ENCODE results near the gene NFATC4.

Gene NFATC4

DNA sequence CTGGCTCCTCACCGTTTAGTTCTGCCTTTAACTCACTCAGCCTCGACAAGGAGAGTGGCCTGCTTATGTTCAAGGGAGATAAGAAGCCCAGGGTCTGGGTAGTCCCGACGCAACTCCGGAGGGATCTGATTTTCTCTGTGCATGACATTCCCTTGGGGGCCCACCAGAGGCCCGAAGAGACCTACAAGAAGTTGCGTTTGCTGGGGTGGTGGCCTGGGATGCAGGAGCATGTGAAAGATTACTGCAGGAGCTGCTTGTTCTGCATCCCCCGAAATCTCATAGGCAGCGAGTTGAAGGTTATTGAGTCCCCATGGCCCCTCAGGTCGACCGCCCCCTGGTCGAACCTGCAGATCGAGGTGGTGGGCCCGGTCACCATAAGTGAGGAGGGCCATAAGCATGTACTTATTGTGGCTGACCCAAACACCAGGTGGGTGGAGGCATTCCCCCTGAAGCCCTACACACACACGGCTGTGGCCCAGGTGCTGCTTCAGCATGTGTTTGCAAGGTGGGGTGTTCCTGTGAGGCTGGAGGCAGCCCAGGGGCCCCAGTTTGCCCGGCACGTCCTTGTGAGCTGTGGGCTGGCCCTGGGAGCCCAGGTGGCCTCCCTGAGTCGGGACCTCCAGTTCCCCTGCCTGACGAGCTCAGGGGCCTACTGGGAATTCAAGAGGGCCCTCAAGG lies 48.4 kb downstream of the NFATC4 start:
- TF ChIP-seq, protein P1, sequence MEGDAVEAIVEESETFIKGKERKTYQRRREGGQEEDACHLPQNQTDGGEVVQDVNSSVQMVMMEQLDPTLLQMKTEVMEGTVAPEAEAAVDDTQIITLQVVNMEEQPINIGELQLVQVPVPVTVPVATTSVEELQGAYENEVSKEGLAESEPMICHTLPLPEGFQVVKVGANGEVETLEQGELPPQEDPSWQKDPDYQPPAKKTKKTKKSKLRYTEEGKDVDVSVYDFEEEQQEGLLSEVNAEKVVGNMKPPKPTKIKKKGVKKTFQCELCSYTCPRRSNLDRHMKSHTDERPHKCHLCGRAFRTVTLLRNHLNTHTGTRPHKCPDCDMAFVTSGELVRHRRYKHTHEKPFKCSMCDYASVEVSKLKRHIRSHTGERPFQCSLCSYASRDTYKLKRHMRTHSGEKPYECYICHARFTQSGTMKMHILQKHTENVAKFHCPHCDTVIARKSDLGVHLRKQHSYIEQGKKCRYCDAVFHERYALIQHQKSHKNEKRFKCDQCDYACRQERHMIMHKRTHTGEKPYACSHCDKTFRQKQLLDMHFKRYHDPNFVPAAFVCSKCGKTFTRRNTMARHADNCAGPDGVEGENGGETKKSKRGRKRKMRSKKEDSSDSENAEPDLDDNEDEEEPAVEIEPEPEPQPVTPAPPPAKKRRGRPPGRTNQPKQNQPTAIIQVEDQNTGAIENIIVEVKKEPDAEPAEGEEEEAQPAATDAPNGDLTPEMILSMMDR (IDR thresholded peaks at IDR 0.05; ENCODE audit: low read length, missing control alignments), result no peak
- H3K4me3 ChIP-seq (replicated peaks; ENCODE audit: low read depth, low read length), result no peak overlapping the region
- no peak for DNase-seq (ENCODE audit: low read depth)

DNA sequence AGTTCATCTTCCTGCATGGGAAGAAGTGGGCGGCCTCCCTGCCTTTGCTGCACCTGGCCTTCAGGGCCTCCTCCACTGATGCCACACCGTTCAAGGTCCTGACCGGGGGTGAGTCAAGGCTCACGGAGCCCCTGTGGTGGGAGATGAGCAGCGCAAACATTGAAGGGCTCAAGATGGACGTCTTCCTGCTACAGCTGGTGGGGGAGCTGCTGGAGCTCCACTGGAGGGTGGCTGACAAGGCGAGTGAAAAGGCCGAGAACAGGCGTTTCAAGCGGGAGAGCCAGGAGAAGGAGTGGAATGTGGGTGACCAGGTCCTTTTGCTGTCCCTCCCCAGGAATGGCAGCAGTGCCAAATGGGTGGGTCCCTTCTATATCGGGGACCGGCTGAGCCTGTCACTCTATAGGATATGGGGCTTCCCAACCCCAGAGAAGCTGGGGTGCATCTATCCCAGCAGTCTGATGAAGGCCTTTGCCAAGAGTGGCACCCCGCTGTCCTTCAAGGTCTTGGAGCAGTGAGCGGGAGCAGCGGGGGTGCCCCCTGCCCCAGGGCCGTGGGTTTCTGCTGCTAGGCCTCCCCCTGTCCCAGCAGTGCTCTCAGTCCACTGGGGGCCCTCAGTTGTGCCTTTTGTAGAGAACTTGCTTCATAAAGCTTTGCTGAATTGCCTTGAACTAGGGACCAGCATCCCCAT lies 49.1 kb downstream of the NFATC4 start:
- no peak for DNase-seq (ENCODE audit: low read depth)
- TF ChIP-seq, protein P1 (IDR thresholded peaks at IDR 0.05; ENCODE audit: low read length, missing control alignments), result no peak
- H3K4me3 ChIP-seq (replicated peaks; ENCODE audit: low read depth, low read length), result no peak overlapping the region

DNA sequence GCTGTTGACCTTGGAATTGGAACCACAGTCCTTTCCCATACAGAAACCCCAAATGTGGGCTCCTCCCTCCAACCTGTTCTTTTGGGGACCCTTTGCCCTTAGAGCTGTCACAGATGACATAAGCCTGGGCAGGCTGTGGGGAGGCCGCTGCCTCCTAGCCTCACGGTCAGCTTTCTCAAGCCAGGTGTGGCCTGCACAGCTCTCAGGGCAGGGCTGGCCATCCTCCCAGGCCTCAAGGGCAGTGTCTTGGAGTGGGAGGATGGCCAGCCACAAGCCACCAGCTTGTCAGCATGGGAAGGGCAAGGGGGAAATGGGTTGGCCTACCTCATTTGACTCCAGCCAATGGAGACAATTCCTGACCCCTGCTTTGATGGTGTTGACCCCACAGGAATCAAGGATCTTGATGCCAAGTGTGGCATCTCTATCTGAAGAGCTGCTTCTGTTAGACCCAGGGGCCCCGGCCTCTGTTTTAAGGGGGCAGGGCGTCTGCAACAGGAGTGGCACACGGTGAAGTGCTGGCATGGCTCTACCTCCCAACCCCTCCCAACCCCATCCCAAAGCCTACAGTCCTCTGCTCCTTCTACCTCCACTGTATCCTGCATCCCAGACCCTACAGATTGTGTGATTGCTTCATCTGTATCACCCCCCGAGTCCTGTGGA lies 50.0 kb downstream of the NFATC4 start:
- no peak for DNase-seq (ENCODE audit: low read depth)
- TF ChIP-seq, protein P1 (IDR thresholded peaks at IDR 0.05; ENCODE audit: low read length, missing control alignments), result no peak
- no peak overlapping the region for H3K4me3 ChIP-seq (replicated peaks; ENCODE audit: low read depth, low read length)

DNA sequence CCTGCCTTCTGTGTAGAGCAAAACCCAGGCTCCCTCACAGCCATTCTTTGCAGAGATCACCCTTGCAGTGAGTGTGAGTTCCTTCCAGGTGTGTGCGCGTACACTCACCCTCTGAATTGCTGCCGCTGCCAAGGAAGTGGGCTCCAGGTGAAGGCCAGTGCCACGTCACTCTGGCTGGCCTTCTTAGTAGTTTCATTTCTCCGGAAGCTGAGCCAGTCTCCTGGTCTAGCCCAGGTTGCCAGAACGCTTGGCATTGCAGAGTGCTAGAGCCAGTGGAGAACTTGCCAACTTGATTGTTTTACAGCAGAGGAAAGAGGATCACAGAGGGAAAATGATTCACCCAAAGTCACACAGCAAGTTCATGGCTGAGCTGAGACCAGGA lies 50.5 kb downstream of the NFATC4 start:
- no peak overlapping the region for H3K4me3 ChIP-seq (replicated peaks; ENCODE audit: low read depth, low read length)
- TF ChIP-seq, protein P1 (IDR thresholded peaks at IDR 0.05; ENCODE audit: low read length, missing control alignments), result no peak
- peak; percentile 40 for DNase-seq (ENCODE audit: low read depth)

DNA sequence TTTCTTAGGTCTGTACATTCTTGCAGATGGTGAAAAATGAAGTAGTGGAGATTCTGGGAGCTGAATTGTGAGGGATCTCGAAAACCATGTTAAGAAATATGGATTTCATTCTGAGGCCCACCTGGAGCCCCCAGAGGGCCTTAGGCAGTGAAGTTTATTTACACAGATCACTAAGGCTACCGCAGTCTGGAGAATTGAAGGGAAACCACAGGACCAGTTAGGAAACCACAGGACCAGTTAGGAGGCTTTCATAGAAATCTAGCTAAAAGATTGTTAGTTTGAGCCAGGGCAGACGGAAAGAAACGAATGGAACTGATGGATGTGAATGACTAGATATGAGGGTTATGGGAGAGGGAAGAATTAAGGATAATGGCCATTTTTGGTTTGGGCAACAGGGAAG lies 54.3 kb downstream of the NFATC4 start:
- H3K4me3 ChIP-seq (replicated peaks; ENCODE audit: low read depth, low read length), result no peak overlapping the region
- DNase-seq (ENCODE audit: low read depth), result no peak
- TF ChIP-seq, protein P1 (IDR thresholded peaks at IDR 0.05; ENCODE audit: low read length, missing control alignments), result no peak

DNA sequence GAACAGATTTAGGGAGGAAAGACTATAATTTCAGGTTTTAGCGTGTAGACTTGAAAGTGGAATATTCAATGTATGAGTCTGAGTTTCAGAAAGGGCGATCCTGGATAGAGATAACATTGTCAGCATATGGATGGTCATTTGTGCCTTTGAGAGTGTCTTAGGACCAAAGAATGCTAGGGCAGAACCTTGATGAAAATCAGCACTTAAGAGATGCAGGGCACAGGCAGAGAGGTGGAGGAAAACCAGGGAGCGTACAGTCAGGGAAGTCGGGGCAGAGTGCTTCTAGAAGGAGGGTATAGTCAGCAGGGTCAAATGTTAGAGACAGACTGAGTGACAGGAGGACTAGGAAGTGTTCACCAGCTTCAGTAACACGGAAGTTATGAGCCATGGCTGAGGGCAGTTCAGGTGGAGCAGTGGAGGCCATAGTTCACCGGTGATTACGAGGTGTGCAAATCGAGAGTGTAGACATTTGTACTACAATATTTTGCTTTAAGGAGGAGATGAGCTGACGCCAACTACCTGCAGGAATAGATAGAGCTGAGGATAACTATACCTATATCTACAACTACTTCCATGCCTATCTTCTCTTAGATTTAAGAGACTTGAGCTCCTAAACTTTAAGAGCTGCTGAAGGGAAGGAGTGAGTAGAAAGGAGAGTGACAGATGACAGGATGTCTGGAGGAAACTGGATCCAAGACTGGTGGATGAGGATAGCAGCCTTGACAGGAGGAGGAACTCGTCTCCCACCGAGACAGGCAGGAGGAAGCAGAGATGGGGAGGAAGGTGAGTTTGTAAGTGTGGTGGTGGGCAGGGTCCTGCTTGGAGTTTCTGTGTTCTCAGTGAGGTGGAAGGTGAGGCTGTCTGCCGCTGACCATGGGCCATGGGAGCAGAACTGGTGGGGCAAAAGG lies 55.0 kb downstream of the NFATC4 start:
- TF ChIP-seq, protein P1 (IDR thresholded peaks at IDR 0.05; ENCODE audit: low read length, missing control alignments), result no peak
- no peak overlapping the region for H3K4me3 ChIP-seq (replicated peaks; ENCODE audit: low read depth, low read length)
- DNase-seq (ENCODE audit: low read depth), result no peak
